Measurements from ENCODE around the gene TBC1D8.
A peak's percentile ranks its signal among the peaks of the same experiment; 100 is the strongest.

DNA sequence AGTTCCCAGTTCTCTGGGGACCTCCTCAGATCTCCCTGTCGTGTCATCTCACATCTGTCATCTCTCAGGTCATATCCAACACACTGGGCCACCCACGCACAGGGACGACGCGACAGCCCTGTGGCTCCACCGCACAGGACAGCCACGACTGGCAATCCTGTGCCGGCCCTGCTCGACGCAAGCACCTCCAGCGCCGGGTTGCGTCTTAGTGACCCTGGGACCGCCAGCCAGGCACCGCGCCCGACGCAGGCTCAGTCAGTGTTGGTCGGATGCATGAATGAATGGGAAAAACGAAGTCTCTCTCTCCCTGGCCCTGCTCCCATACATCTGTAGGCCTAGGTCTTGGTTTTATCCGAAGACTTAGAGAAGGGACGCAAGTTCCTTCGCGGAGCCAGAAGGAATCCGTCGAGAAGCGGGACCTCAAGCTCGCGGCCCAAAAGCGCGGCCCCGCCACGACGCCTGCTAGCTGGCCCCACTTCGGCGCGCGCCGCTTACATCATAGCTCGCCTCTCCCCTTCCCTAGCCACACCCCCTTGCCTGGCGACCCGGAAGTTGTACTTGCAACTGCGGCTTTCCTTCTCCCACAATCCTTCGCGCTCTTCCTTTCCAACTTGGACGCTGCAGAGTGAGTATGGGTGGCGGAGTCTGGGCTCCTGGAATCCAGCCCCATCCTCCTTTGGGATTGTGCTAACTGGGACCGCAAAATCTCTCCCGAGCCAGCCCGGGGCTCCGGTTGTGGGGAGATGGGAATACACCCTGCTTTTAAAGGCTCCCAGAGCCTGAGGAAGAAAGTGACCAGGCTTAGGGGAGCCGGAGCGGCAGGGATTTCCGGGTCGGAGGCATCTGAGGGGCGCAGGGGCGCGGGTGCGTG is 149.3 kb downstream of the TBC1D8 start, which contains the start of gene RPL31:
- TF ChIP-seq, protein P1, sequence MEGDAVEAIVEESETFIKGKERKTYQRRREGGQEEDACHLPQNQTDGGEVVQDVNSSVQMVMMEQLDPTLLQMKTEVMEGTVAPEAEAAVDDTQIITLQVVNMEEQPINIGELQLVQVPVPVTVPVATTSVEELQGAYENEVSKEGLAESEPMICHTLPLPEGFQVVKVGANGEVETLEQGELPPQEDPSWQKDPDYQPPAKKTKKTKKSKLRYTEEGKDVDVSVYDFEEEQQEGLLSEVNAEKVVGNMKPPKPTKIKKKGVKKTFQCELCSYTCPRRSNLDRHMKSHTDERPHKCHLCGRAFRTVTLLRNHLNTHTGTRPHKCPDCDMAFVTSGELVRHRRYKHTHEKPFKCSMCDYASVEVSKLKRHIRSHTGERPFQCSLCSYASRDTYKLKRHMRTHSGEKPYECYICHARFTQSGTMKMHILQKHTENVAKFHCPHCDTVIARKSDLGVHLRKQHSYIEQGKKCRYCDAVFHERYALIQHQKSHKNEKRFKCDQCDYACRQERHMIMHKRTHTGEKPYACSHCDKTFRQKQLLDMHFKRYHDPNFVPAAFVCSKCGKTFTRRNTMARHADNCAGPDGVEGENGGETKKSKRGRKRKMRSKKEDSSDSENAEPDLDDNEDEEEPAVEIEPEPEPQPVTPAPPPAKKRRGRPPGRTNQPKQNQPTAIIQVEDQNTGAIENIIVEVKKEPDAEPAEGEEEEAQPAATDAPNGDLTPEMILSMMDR (IDR thresholded peaks at IDR 0.05; ENCODE audit: low read depth, low read length): no peak
- TF ChIP-seq POLR2A (IDR thresholded peaks at IDR 0.05; ENCODE audit: extremely low read depth, insufficient read length): peak; percentile 99
- TF ChIP-seq MYC (IDR thresholded peaks at IDR 0.05; ENCODE audit: low read depth, low read length): peak; percentile 94
- TF ChIP-seq, protein P2, sequence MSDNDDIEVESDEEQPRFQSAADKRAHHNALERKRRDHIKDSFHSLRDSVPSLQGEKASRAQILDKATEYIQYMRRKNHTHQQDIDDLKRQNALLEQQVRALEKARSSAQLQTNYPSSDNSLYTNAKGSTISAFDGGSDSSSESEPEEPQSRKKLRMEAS (IDR thresholded peaks at IDR 0.05; ENCODE audit: low read depth, low read length): peak; percentile 92

Measured in NB4 (cell line).